Astrocyte of the hippocampus (primary cell): Measurements from ENCODE around the gene ITPRID2.
"Not testable (repeated sequence)": the region's sequence is repeated elsewhere in the genome, so short reads cannot be mapped to it uniquely, and the experiment has no call there.

Experiments
- DNase-seq: peaks from one replicate; pipeline ENCODE4 v3.0.0; 2011; ENCODE audit warnings: low read depth, low spot score

The ITPRID2 gene

GRCh38 chr2:181916726-181917718 lies 25.5 kb downstream of the ITPRID2 start:
- peak; percentile 46 for DNase-seq

GRCh38 chr2:181918188-181918587 lies 26.7 kb downstream of the ITPRID2 start:
- no peak for DNase-seq

GRCh38 chr2:181923121-181923520 lies 31.6 kb downstream of the ITPRID2 start:
- DNase-seq = no peak

GRCh38 chr2:181924336-181924735 lies 32.8 kb downstream of the ITPRID2 start:
- peak; percentile 15 for DNase-seq

GRCh38 chr2:181934694-181935093 lies 43.2 kb downstream of the ITPRID2 start:
- DNase-seq = no peak

- no peak for DNase-seq
Observed at GRCh38 chr2:181937473-181937872, 45.9 kb downstream of the ITPRID2 start.

- DNase-seq = no peak
Observed at GRCh38 chr2:181943411-181944124, 52.0 kb downstream of the ITPRID2 start.

- no peak for DNase-seq
Observed at GRCh38 chr2:181944164-181944913, 52.8 kb downstream of the ITPRID2 start.

- DNase-seq = no peak
Observed at GRCh38 chr2:181944914-181945291, 53.4 kb downstream of the ITPRID2 start.

- DNase-seq = no peak
Observed at GRCh38 chr2:181946444-181947127, 55.1 kb downstream of the ITPRID2 start.

GRCh38 chr2:181947273-181947672 lies 55.7 kb downstream of the ITPRID2 start:
- no peak for DNase-seq

- no peak for DNase-seq
Observed at GRCh38 chr2:181948227-181948626, 56.7 kb downstream of the ITPRID2 start.

- peak; percentile 34 for DNase-seq
Observed at GRCh38 chr2:181949047-181949446, 57.5 kb downstream of the ITPRID2 start.

- no peak for DNase-seq
Observed at GRCh38 chr2:181952404-181953226, 61.1 kb downstream of the ITPRID2 start.

- peak; percentile 75 for DNase-seq
Observed at GRCh38 chr2:181953881-181954537, 62.5 kb downstream of the ITPRID2 start.

GRCh38 chr2:181954538-181954883 lies 63.0 kb downstream of the ITPRID2 start:
- DNase-seq = no peak

GRCh38 chr2:181955010-181955409 lies 63.5 kb downstream of the ITPRID2 start:
- DNase-seq = no peak

GRCh38 chr2:181955866-181956265 lies 64.3 kb downstream of the ITPRID2 start:
- DNase-seq = not testable (repeated sequence)

GRCh38 chr2:181957668-181958067 lies 66.1 kb downstream of the ITPRID2 start:
- DNase-seq = peak; percentile 16

- no peak for DNase-seq
Observed at GRCh38 chr2:181958726-181959125, 67.2 kb downstream of the ITPRID2 start.
